Stimulated activated CD8-positive, alpha-beta memory T cell treated with anti-CD3 and anti-CD28 coated beads, Interleukin-2, amount 100 ng/mL, for 48 hours (primary cell): ENCODE results near the gene DGKI.
"Not testable (repeated sequence)": the region's sequence is repeated elsewhere in the genome, so short reads cannot be mapped to it uniquely, and the experiment has no call there.

Experiments
- DNase-seq, 2 donors: peaks; one replicate each; pipeline ENCODE4 v3.0.0-alpha.2; 2020; ENCODE audit warnings: low read depth in 2 of 2

The DGKI gene

DNA sequence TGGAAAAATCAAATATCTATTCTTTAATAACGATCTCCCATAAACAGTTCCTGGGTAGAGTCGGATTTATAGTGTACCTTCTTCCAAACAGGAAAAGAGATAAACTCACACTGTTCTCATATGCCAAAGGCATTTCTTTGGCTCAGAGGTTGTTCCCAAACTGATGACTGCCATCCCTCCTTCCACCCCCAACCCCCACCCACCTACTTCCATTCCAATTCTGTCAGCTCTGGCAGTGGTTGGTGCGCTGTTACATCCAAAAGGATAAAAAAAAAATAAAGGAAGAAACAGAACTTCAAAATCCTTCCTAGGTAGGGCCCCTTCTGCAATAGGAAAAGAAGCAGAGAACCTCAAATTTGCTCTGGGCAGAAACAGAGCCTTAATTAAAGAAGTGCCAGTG, 104.7 kb downstream of the DGKI start:
- DNase-seq: no peak

DNA sequence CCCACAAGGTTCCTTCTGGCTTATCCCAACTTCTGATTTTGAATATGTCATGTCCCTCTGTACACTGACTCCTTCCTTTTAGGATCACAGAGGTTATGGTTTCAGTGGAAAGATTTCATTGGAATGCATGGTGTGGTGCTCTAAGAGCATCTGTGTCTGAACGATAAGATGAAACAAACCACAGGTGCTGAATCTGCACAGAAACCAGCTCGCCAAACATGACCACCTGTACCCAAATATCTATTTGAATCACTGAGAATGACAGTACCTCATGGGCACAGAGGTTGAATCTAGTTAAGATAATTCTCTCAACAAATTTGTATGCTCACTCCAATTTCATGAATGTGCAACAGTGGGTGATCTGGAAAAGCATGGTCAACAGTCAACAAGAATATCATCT, 105.3 kb downstream of the DGKI start:
- DNase-seq: no peak

DNA sequence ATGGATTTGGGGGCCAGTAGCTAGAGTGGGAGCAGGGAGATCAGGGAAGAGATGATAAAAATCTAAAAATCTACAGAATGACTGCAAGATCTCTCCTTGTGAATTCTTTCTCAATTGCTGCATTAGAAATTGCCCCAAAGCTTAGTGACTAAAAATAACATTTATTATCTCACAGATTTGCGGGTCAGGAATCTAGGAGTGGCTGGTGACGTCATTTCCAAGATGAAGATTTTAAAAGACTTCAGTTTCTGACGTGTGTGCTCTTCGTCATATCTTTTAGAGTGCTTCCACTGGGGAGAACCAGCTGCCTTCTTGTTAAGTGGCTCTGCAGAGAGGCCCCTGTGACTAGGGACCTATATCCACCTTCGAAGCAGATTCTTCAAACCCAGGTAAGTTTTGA, 112.6 kb downstream of the DGKI start:
- DNase-seq: no peak

DNA sequence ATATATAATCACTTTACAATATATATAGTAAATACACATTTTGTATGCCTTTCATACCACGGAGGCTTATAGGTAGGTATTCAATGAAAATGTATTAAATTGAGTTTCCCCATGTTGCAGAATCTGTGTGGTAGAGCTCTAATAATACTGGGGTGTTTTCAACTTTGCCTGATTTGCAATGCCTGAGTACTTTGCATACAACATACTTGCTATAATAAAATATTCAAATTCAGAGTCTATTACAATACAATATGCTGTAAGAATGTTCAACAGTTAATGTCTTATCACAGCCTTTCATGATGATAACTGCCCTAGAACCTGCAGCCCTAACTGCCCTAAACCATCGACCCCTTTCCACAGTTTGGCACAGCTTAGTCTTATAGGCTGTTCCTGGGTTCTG, 114.6 kb downstream of the DGKI start:
- no peak for DNase-seq

DNA sequence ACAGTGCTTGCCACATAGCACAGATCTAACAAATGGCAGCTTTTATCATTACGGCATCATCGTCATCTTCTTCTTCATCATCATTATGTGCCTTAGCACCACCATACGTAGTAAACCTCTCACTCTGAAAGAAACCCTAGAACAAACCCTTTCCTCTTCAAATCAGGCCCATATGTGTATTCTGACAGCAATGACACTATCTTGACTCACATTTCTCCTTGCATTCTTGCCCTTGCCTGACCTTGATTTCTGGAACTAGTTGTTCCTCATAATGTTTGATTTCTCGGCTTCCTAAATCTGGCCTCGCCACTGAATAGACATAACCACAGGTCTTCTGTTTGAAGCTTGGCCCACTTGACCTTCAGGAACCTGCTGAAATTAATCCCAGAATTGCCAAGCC, 115.3 kb downstream of the DGKI start:
- DNase-seq: no peak

DNA sequence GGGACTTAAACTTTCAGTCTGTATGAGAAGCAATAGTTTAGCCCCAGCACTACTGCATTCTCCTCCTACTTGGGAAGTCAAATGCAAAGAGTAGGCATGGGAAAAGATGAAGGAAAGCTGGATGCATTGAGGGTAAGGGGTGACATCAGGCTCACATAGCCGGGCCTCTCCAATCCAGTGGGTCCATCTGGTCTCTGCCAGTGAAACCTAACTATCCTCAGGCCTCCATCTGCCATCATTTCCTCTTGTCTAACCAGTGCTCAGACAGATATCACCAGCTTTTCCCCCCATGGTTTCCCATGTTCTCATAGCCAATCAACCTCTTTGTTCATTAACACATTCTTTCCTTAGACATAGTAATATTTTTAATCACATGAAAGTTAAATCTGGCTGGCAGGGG, 118.3 kb downstream of the DGKI start:
- DNase-seq: no peak

DNA sequence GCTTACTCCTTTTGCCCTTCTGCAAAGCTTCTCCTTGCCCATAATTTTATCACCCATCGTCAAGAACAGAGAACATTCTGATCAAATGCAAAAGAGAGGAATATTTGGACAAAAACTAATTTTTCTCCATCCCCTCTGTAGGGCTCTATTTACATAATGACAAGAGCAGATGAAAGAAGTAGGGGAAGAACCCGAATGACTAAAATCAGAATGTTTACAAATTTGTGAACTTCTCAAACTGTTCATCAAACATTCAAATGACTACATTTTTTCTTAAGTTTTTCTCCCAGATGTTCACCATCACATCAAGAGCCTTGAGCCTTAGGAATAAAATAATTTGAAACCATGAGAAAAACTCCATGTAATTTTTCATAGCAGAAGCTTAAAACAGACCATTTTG, 119.4 kb downstream of the DGKI start:
- DNase-seq: no peak

DNA sequence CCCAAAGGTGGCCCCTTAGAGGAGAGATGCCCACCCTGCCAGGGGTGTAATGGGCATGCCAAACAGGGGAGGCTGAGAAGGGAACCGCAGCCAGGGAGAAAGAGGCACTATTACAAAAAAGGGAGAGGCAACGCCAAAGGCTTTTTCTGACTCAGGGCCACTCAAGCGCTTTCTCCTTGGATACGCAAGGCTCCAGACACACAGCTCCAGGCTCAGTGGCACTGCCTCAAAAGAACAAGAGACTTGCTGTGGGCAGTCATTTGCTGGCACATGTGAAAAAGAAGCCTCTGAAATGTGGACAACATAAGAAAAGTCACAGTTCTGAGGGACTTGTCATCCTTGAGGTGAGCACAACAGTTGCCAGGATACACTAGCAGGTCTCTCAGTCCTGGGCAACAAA, 128.4 kb downstream of the DGKI start:
- DNase-seq: no peak

DNA sequence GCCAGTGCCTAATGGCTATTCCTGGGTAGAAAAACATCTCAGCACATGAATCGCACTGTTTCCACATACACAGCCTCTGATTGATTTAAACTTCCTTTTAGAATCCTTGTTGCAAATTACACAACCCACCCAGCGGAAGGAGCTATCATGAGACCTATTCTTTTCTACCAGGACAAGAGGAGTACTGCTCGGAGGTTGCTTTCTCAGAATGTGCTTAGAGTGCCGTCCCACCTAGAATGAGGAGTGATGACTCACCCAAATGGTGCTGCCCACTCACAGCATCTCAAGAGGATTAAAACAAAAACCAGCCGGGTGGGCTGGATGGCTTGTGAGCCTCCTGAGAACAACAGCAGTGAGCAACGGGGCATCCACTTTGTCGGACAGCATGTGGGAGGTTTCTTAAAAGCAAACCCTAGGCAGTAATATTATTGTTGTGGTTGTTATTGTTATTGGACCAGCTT, 128.9 kb downstream of the DGKI start:
- no peak for DNase-seq

DNA sequence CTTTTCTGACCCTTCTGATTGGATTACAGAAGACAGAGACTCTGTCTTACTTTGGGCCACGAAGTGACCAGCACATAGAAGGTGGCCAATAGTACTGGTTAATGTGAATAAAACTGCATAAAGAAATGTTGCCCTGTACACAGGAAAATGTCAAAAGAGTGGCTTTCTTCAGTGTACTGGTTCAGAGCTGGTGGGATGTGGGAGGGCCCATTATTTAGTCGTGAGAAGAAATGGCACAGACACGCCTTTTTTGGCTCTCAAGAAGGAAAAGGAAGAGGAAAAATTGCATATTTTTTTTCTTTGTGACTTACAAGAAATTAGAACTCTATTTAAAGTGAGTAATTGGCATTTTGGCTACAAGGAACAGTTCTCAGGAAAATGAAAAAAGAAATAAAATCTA, 129.7 kb downstream of the DGKI start:
- DNase-seq: no peak

DNA sequence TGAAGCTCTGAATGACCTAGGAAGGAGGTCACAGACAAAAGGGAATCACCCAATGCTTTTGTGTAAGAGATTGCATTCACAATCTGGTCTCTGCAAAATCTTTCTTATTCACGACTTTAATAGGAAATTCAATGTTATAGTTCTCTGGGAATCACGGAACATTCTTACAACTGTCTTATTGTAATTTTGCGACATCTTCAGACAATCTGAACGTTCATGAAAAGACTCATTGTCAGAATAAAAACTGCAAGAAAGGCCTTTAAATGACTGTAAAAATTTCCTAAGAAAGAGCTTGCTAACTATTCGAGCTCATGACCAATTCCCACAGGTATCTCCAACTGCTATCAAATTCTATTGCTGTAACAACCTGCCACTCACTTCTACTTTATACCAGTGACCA, 130.7 kb downstream of the DGKI start:
- no peak for DNase-seq

DNA sequence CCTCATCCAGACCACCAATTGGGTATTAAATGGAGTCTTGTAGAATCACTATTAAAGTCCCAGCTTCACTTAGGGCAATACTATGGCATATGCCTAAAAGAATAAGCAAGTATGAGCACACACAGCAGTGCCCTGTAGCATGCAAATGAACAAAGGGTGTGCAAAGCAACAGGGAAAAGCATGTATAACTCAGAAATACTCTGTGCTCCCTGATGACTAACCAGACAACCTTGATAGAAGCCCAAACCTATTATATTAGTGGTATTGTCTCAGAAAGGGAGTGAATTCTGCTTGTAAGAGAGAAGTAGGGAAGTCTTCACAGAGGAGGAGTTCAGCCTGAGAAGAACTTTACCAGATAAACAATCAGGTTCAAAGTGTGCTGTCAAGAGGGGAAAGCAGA, 131.2 kb downstream of the DGKI start:
- no peak for DNase-seq

DNA sequence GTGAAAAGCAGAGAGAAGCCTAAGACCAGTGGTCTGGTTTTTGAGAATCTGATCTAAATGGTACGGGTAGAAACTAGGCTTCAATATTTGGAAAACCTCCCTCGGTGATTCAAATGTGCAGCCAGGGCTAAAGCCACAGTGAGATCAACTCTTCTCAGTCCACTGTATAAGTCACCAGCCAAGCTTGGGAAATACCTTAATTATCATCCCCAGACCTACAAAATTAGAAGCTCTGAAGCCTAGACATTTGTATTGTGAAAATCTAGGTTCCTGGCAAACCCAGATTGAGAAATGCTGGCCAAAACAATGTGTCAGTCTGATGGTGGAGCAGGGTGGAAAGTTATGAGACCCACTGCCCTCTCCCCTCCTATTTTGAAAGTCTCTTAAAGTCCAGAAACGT, 131.7 kb downstream of the DGKI start:
- DNase-seq: no peak

DNA sequence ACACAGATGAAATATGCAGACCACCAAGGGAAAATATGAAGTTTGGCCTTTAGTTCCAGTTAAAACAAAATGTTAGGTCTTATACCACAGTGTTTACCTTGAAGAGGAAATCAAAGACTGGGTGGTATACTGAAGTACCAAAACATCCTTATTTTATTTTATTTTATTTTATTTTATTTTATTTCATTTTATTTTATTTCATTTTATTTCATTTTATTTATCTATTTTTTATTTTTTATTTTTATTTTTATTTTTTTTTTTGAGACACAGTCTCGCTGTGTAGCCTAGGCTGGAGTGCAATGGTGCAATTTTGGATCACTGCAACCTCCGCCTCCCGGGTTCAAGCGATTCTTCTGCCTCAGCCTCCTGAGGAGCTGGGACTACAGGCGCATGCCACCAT, 140.4 kb downstream of the DGKI start:
- DNase-seq: not testable (repeated sequence)

DNA sequence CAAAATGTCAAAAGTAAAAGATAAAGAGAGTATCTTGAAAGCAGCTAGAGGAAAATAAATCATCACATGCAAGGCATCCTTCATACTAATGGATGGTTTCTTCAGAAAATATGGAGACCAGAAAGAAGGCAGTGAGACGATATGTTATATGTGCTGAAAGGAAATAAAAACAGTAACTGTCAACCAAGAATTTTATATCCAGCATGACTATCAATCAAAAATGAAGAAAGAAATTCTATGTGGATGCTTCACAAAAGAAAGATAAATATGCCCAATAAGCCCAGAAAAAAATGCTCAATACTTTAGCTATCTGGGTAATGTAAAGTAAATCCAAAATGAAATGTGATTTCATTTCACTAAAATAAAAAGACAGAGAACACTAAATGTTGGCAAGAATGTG, 142.1 kb downstream of the DGKI start:
- no peak for DNase-seq

DNA sequence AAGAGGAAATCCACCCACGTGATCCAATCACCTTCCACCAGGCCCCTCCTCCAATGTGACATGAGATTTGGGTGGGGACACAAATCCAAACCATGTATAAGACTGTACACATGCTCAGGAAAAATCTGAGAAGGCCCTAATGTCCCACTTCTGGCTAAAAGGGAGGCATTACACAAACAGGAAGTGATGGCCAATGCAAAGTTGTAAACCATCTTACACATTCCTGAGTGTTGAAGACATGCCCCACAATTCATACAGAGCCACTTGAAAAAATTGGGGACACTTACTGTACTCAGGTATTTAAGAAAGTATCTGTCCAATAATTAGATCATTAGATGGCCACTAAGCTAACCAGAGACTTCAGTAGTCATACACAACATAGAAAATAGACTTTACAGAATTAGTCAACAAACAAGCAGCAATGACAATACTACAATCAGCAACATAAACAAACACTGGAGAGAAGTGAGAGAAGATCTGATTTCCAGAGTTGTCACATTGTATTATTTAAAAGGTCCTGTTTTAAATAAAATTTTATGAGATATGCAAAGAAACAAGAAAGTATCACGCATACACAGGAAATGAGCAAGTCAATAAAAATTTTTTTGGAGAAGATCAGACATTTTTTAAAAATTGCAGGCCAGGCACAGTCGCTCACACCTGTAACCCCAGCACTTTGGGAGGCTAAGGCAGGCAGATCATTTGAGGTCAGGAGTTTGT, 143.3 kb downstream of the DGKI start:
- DNase-seq: no peak

DNA sequence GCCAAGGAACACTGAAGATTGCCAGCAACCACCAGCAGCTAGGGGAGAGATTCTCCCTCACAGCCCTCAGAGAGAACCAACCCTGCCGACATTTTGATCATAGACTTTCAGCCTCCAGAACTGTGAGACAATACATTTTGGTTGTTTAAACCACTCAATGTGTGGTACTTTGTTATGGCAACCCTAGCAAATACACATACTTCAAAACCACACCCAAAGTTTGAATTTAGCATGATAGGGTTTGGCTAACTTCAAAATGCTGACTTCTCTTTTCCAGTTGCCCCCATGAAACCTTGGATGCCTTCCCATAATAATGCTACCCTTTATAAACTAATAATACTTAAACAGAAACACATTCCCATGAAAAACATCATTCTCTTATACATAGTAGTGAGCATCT, 149.8 kb downstream of the DGKI start:
- DNase-seq: no peak

DNA sequence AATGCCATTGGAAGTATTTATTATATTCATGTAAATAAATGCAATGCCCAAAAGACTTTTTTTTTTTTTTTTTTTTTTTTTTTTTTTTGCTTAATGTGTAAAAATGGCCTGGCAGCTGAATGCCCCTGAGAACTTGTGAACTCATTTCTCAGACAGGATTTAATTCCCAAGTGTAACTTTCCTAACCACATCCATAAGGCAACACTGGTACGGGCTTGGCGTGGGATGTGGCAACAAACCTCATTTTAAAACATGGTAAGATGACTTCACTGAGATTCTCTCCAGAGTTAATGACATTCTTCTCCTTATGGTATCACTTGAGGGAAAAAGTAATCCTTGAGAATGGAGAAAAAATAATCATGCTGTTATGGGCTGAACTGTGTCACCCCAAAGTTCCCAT, 150.4 kb downstream of the DGKI start:
- DNase-seq: no peak

DNA sequence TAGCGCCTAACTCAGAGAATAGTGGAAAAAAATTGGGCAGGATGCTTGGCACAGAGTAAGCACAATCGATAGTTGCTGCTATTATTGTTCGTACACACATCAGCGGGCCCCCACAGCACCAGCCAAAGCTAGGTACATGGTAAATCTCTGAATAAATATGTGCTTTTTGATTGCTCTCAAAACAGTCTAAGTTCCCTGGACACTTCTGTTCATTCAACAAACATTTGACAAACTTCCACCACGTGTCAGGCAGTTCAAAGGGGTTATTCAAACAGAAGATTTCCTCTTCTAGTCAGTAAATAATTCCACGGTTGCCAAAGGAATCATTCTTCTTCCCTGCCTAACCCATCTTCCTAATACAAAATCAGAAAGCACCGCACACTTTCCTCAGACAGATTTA, 150.8 kb downstream of the DGKI start:
- no peak for DNase-seq

DNA sequence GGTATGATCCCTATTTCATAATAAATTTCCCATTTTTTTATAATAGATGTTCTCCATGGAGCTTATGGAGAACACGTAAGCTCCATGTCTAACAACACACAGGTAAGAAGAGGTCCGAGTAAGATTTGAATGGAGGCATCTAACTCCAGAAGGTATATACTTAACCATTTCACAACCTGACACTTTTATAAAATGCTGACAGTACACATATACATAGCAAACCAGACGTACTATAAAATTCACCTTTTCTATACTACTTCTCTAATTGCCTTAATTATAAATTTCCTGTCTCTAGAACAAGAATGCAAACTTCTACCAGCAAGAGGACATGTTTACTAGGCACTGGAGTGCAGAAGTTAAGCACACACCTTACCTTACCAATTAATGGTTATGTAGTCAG, 151.3 kb downstream of the DGKI start:
- DNase-seq: no peak

DNA sequence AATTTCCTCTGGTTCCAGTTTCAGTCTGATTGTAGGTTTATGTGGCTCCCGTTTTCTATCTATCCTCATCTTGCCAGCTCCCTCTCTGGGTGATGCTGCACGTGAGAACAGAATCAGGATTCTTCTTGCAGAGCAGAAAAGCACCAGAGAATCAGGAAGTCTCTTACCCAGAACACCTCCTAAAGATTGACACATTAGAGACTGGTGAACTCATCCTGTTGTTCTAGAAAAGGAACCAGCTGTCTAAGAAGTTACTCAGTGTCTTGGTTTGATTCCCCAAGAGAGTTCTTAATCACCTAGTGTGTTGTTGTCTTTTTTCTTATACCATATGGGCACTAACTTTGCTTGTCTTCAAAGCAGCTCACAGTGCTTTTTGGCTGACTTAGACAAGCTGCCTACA, 152.4 kb downstream of the DGKI start:
- no peak for DNase-seq

DNA sequence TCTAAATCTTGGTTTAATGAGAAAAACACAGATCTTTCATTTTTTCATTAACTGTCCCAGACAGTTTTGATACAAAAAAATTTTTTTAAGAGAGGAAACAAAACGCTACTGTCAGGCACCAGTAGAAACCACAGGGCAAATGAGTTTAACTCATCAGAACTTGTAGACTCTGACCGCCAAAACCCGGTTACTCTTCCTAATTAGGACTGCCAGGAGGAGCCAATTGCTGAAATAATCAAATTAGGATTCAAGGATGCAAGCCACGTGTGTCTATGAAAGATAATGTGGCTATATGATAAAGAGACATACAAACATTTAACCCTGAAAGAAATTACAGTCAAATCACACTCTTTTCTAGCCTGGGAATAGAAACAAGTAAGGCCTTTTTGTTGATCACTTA, 154.4 kb downstream of the DGKI start:
- DNase-seq: no peak

DNA sequence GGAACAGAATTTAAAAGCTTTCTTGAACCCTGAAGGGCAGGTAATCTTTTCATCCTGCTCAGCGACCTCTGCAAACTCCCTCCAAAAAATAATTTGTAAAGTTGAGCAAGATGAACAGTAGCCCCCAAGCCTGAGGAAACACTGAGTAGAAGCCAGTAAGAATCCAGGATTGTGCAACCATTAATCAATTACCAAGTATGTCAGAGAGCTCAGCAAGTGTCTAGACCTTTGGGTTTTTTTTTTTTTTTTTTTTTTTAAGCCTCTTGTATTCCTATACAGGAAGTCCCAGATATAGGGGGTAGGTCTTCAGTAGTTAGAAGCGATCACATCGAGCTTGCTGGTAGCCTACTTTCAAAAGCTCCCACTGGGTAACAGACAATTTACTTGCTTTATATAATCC, 155.2 kb downstream of the DGKI start:
- no peak for DNase-seq

DNA sequence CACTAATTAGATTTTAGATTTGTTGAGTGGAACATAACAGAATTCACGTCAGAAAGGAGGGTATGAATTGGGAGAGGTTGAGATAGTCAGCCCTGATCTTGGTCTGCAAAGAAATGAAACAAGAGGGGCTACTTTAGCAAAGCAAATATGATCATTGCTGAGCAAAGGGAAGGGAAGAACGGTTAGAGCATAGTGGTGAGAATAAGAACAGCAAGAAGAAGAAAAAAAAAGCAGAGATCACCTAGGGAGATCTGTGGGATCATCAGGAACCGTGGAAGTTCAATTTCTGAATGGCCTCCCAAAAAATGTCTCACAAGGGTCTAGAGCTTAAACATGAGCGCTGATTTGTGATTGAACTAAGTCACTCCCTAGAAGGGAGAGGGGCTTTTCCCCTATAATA, 156.1 kb downstream of the DGKI start:
- DNase-seq: no peak
